KMS-11 (cell line): Measurements from ENCODE around the gene KIAA0930.

ENCODE experiments used
- H2AFZ ChIP-seq: fragments of 200-600 bp; sonication (generic); 2 replicates; pipeline ENCODE4 v1.6.1; 2016; ENCODE audit warnings: antibody characterized with exemption, mixed run types, low read depth
- H3K27ac ChIP-seq: fragments of 200-600 bp; sonication (generic); 2 replicates; pipeline ENCODE4 v1.6.1; 2016; ENCODE audit warnings: mild to moderate bottlenecking, mixed run types
- H3K27me3 ChIP-seq: fragments of 200-600 bp; sonication (generic); 2 replicates; pipeline ENCODE4 v1.6.1; 2017; ENCODE audit warnings: mild to moderate bottlenecking, low read depth, mixed run types, moderate library complexity; ENCODE audit not compliant: insufficient read depth
- H3K36me3 ChIP-seq: fragments of 200-600 bp; sonication (generic); 2 replicates; pipeline ENCODE4 v1.6.1; 2017; ENCODE audit warnings: mild to moderate bottlenecking, mixed run types; ENCODE audit not compliant: insufficient read depth
- H3K4me1 ChIP-seq: fragments of 200-600 bp; sonication (generic); 2 replicates; pipeline ENCODE4 v1.6.1; 2016; ENCODE audit warnings: mild to moderate bottlenecking, low read depth, mixed run types; ENCODE audit not compliant: poor library complexity, severe bottlenecking
- H3K4me2 ChIP-seq: fragments of 200-600 bp; sonication (generic); 2 replicates; pipeline ENCODE4 v1.7.0; 2016; ENCODE audit warnings: mild to moderate bottlenecking, mixed run types
- H3K4me3 ChIP-seq: fragments of 200-600 bp; sonication (generic); IDR thresholded peaks from 2 replicates; pipeline ENCODE4 v1.6.1; 2017; ENCODE audit warnings: low read depth, low read length, mixed read lengths; ENCODE audit not compliant: insufficient read depth
- H3K79me2 ChIP-seq: fragments of 200-600 bp; sonication (generic); 2 replicates; pipeline ENCODE4 v1.6.1; 2016; ENCODE audit warnings: low read depth, mixed run types; ENCODE audit not compliant: insufficient read depth
- H3K9ac ChIP-seq: fragments of 200-600 bp; sonication (generic); 2 replicates; pipeline ENCODE4 v1.6.1; 2016; ENCODE audit warnings: mild to moderate bottlenecking, mixed run types
- H4K20me1 ChIP-seq: fragments of 200-600 bp; sonication (generic); 2 replicates; pipeline ENCODE4 v1.6.1; 2016; ENCODE audit warnings: mild to moderate bottlenecking, mixed run types; ENCODE audit not compliant: insufficient read depth
- CTCF ChIP-seq: fragments of 200-600 bp; sonication (generic); conservative IDR thresholded peaks from 2 replicates; pipeline ENCODE4 v1.6.1; 2017; ENCODE audit warnings: low read depth, mild to moderate bottlenecking, antibody characterized with exemption, low read length, moderate library complexity, mixed read lengths

The KIAA0930 gene

GRCh38 chr22:45251825-45252224 is 11.1 kb upstream of the KIAA0930 start:
- no peak overlapping the region for H3K9ac ChIP-seq
- no peak for TF ChIP-seq CTCF

GRCh38 chr22:45248832-45249561 is 8.3 kb upstream of the KIAA0930 start:
- Histone ChIP-seq H3K79me2 (no peaks in the 10 kb centered on the region), H3K4me1 (peaks cover 19% of the 10 kb centered on the region), H3K27me3 (no peaks in the 10 kb centered on the region), H3K9ac (no peak overlapping the region; the same call in 1 of the 2 replicates), H3K4me3 (no peak overlapping the region), H3K4me2 (peak overlapping the region; percentile 33), H2AFZ (peak overlapping the region; percentile 28; the same call in 1 of the 2 replicates), H4K20me1 (no peaks in the 10 kb centered on the region), H3K27ac (peak overlapping the region; percentile 39; the same call in 1 of the 2 replicates), H3K36me3 (no peaks in the 10 kb centered on the region)
- no peak for TF ChIP-seq CTCF

More at GRCh38 chr22:45251825-45252224, 11.1 kb upstream of the KIAA0930 start:
- Histone ChIP-seq H3K4me2 (no peak overlapping the region), H2AFZ (no peak overlapping the region), H3K36me3 (no peaks in the 10 kb centered on the region), H3K27ac (no peak overlapping the region), H3K4me3 (no peak overlapping the region), H3K4me1 (peaks cover 19% of the 10 kb centered on the region), H3K27me3 (no peaks in the 10 kb centered on the region), H4K20me1 (no peaks in the 10 kb centered on the region), H3K79me2 (no peaks in the 10 kb centered on the region)

- Histone ChIP-seq H3K9ac (no peak overlapping the region), H3K4me3 (no peak overlapping the region), H2AFZ (no peak overlapping the region), H3K27me3 (no peaks in the 10 kb centered on the region), H3K27ac (no peak overlapping the region), H3K4me2 (no peak overlapping the region), H3K79me2 (no peaks in the 10 kb centered on the region), H3K4me1 (peaks cover 26% of the 10 kb centered on the region), H3K36me3 (no peaks in the 10 kb centered on the region), H4K20me1 (no peaks in the 10 kb centered on the region)
- no peak for TF ChIP-seq CTCF
Observed at GRCh38 chr22:45246060-45246985, 5.6 kb upstream of the KIAA0930 start.

- H3K4me1 ChIP-seq = peaks cover 25% of the 10 kb centered on the region
- H3K27me3 ChIP-seq = no peaks in the 10 kb centered on the region
- no peaks in the 10 kb centered on the region for H3K36me3 ChIP-seq
- no peak overlapping the region for H2AFZ ChIP-seq
- no peak for TF ChIP-seq CTCF
- H3K4me2 ChIP-seq = no peak overlapping the region
- no peaks in the 10 kb centered on the region for H4K20me1 ChIP-seq
- H3K9ac ChIP-seq = no peak overlapping the region
- no peak overlapping the region for H3K4me3 ChIP-seq
- no peak overlapping the region for H3K27ac ChIP-seq
- no peaks in the 10 kb centered on the region for H3K79me2 ChIP-seq
Observed at GRCh38 chr22:45244916-45245315, 4.2 kb upstream of the KIAA0930 start.
